HL-60 (cell line): Measurements from ENCODE around the gene CYP8B1.
A peak's percentile ranks its signal among the peaks of the same experiment; 100 is the strongest.

Experiments used
- DNase-seq, 2 experiments: peaks; one replicate each; pipeline ENCODE4 v3.0.0-alpha.2; 2010 to 2020; ENCODE audit warnings: low read depth in 1 of 2, low spot score in 1 of 2
- H3K27ac ChIP-seq: fragments of 250-450 bp; sonication (Bioruptor Pico); replicated peaks from 2 replicates; pipeline ENCODE4 v1.5.1; 2020; ENCODE audit warnings: mild to moderate bottlenecking, moderate library complexity
- H3K27me3 ChIP-seq: fragments of 250-450 bp; sonication (Bioruptor Pico); 2 replicates; pipeline ENCODE4 v1.5.1; 2021; ENCODE audit warnings: mild to moderate bottlenecking, moderate library complexity; ENCODE audit not compliant: insufficient read depth, poor library complexity, severe bottlenecking
- H3K4me3 ChIP-seq: replicated peaks from 2 replicates; pipeline ENCODE4 v1.5.1; 2011; ENCODE audit warnings: mild to moderate bottlenecking, control low read depth, low read length; ENCODE audit not compliant: insufficient read depth
- GABPA ChIP-seq: IDR thresholded peaks from 2 replicates; pipeline ENCODE4 v1.6.1; 2012; ENCODE audit warnings: low read depth
- POLR2AphosphoS5 ChIP-seq: IDR thresholded peaks from 2 replicates; pipeline ENCODE4 v1.6.1; 2012; ENCODE audit warnings: low read depth
- SPI1 ChIP-seq: IDR thresholded peaks from 2 replicates; pipeline ENCODE4 v1.6.1; 2012; ENCODE audit warnings: low read depth, mild to moderate bottlenecking, borderline replicate concordance
- TF ChIP-seq, protein P1 (sequence below): IDR thresholded peaks from 2 replicates; pipeline ENCODE4 v1.6.1; 2012; ENCODE audit warnings: low read depth; ENCODE audit not compliant: insufficient replicate concordance
- TF ChIP-seq, protein P2 (sequence below): IDR thresholded peaks from one replicate; pipeline ENCODE4 v1.5.1; 2011; ENCODE audit warnings: low read length, control low read depth, inconsistent platforms; ENCODE audit not compliant: insufficient read depth

The CYP8B1 gene

DNA sequence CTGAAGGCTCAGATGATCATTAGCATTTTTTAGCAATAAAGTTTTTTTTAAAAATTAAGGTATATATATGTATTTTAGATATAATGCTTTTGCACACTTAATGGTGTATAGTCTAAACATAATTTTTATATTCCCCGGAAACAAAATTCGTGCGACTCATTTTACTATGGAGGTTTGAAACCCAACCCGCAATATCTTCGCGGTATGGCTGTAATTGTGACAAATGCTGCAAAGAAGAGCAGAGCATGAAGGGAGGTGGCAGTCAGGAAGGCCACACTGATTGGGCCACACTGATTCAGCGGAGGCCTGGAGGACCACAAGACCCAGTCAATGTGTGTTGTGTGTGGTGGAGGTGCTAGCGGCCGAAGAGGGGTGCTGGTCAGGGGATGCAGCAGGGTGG lies 4.5 kb upstream of the CYP8B1 start:
- peak overlapping the region; percentile 63; the same call in 1 of the 2 replicates for H3K4me3 ChIP-seq

DNA sequence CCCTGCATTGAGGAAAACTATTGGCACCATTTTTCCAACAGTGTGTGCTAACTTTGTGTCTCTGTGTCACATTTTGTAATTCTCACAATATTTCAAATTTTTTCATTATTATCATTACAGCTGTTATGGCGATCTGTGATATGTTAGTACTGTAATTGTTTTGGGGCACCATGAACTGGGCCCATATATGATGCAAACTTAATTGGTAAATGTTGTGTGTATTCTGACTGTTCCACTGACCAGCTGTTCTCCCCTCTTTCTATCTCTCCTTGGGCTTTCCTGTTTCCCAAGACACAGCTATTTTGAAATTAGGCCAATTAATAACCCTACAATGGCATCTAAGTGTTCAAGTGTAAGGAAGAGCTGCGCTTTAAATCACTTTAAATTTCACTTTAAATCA lies 2.2 kb upstream of the CYP8B1 start:
- no peak for DNase-seq
- H3K27me3 ChIP-seq: peaks cover 2% of the 10 kb centered on the region
- H3K4me3 ChIP-seq: no peak overlapping the region
- TF ChIP-seq GABPA (no peak), POLR2AphosphoS5 (no peak), SPI1 (no peak)
- TF ChIP-seq, protein P1, sequence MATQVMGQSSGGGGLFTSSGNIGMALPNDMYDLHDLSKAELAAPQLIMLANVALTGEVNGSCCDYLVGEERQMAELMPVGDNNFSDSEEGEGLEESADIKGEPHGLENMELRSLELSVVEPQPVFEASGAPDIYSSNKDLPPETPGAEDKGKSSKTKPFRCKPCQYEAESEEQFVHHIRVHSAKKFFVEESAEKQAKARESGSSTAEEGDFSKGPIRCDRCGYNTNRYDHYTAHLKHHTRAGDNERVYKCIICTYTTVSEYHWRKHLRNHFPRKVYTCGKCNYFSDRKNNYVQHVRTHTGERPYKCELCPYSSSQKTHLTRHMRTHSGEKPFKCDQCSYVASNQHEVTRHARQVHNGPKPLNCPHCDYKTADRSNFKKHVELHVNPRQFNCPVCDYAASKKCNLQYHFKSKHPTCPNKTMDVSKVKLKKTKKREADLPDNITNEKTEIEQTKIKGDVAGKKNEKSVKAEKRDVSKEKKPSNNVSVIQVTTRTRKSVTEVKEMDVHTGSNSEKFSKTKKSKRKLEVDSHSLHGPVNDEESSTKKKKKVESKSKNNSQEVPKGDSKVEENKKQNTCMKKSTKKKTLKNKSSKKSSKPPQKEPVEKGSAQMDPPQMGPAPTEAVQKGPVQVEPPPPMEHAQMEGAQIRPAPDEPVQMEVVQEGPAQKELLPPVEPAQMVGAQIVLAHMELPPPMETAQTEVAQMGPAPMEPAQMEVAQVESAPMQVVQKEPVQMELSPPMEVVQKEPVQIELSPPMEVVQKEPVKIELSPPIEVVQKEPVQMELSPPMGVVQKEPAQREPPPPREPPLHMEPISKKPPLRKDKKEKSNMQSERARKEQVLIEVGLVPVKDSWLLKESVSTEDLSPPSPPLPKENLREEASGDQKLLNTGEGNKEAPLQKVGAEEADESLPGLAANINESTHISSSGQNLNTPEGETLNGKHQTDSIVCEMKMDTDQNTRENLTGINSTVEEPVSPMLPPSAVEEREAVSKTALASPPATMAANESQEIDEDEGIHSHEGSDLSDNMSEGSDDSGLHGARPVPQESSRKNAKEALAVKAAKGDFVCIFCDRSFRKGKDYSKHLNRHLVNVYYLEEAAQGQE: no peak
- TF ChIP-seq, protein P2, sequence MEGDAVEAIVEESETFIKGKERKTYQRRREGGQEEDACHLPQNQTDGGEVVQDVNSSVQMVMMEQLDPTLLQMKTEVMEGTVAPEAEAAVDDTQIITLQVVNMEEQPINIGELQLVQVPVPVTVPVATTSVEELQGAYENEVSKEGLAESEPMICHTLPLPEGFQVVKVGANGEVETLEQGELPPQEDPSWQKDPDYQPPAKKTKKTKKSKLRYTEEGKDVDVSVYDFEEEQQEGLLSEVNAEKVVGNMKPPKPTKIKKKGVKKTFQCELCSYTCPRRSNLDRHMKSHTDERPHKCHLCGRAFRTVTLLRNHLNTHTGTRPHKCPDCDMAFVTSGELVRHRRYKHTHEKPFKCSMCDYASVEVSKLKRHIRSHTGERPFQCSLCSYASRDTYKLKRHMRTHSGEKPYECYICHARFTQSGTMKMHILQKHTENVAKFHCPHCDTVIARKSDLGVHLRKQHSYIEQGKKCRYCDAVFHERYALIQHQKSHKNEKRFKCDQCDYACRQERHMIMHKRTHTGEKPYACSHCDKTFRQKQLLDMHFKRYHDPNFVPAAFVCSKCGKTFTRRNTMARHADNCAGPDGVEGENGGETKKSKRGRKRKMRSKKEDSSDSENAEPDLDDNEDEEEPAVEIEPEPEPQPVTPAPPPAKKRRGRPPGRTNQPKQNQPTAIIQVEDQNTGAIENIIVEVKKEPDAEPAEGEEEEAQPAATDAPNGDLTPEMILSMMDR: no peak
- H3K27ac ChIP-seq: no peak overlapping the region

More for the DNA sequence above, 4.5 kb upstream of the CYP8B1 start:
- Histone ChIP-seq H3K27ac (no peak overlapping the region), H3K27me3 (peaks cover 2% of the 10 kb centered on the region)
- TF ChIP-seq SPI1: no peak
- no peak for TF ChIP-seq GABPA
- no peak for TF ChIP-seq POLR2AphosphoS5
- TF ChIP-seq, protein P1: no peak
- TF ChIP-seq, protein P2: no peak
- DNase-seq: no peak

DNA sequence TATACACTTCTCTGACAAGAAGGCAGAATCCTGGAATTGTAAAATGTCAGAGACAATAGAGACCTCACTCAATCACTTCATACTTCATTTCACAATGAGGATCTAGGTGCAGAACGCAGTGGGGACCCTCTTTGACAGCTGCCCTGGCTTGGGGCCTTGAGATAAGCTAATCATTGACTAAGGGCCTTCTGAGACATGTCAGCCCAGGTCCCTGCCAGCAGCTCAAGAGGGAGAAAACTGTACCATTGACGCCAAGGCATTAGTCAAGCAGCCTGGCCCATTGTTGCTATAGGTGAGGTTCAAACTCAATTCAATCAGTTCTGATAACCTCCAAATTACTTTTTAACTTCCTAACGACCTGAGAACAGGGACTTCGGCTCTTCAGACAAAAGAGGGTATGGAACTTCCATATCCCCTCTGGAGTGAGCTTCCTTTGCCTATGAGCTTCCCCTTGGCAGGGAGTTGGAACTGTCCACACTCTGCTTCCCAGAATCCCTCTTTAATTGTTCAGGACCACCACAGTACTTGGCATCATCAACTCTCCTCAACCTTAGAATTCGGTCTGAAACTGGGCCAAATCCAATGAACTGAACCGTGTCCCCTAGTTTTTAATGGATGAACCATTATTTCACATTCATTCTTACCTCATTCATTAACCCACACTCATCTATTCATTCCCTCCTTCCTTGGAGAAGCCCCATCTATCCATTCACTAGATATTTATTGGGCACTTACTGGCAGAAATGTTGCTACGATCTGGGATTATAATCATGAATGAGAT lies 1.5 kb upstream of the CYP8B1 start:
- TF ChIP-seq POLR2AphosphoS5: no peak
- TF ChIP-seq, protein P2: no peak
- no peak for TF ChIP-seq GABPA
- TF ChIP-seq, protein P1: no peak
- no peak for TF ChIP-seq SPI1
- no peak for DNase-seq
- no peak overlapping the region for H3K4me3 ChIP-seq
- H3K27me3 ChIP-seq: peaks cover 2% of the 10 kb centered on the region
- no peak overlapping the region for H3K27ac ChIP-seq
